Subcutaneous abdominal adipose tissue (tissue), 5 donors: ENCODE data around the gene PSTPIP1.

Source experiments
- H3K27ac ChIP-seq: one replicate; pipeline ENCODE4 v1.7.0; 2013; ENCODE audit warnings: low read depth, mild to moderate bottlenecking, inconsistent platforms, low read length, moderate library complexity
- H3K27me3 ChIP-seq, 5 donors: one replicate each; pipeline ENCODE4 v1.7.0; 2013; ENCODE audit warnings: low read length in 5 of 5, inconsistent platforms in 1 of 5; ENCODE audit not compliant: control insufficient read depth in 5 of 5, insufficient read depth in 4 of 5
- H3K36me3 ChIP-seq, 5 donors: one replicate each; pipeline ENCODE4 v1.7.0; 2013; ENCODE audit warnings: low read length in 5 of 5; ENCODE audit not compliant: control insufficient read depth in 5 of 5, insufficient read depth in 5 of 5
- H3K4me1 ChIP-seq, 5 donors: one replicate each; pipeline ENCODE4 v1.7.0; 2013; ENCODE audit warnings: low read length in 5 of 5, mild to moderate bottlenecking in 3 of 5, moderate library complexity in 1 of 5; ENCODE audit not compliant: control insufficient read depth in 5 of 5, insufficient read depth in 5 of 5
- H3K4me3 ChIP-seq, 5 donors: one replicate each; pipeline ENCODE4 v1.7.0; 2013; ENCODE audit warnings: low read length in 5 of 5, low read depth in 1 of 5
- H3K9ac ChIP-seq, 5 donors: one replicate each; pipeline ENCODE4 v1.7.0; 2013; ENCODE audit warnings: low read length in 5 of 5, mild to moderate bottlenecking in 4 of 5, moderate library complexity in 3 of 5
- H3K9me3 ChIP-seq, 5 donors: one replicate each; pipeline ENCODE4 v1.7.0; 2013; ENCODE audit warnings: low read length in 5 of 5; ENCODE audit not compliant: control insufficient read depth in 5 of 5
- donor health status: healthy.
- donor health status: healthy.
- donor health status: healthy.
- donor health status: healthy.
- donor health status: healthy.

Gene PSTPIP1

DNA sequence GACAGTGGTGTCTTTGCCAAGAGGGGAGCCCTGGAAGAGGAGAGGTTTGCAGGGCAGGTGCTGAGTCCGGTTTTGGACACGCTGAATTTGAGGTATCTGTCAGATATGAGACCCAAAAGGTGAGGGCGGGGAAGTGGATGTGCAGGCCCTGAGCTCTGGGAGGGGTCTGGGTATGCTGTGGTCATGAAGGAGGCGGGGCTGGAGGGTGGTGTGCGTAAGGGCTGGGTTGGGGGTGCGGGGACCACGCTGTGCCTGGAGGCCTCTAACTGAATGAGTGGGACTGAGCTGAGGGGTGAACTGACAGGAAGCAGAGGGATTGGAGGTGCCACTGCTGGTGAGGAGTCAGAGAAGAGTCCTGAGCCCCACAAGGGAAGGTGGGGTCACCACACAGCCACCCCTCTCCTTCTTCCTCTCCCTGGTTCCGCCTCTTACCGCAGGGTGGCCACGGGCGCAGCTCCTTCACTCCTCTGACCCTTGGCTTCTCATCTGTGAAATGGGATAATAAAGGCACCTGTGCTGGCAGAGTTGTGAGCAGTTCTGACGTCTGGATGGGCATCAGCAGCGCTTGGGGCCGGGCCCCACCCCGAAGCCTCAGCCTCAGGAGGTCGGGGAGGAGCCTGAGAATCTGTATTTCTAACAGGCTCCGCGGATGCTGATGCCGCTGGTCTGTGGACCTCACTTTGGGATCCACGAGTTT, 28.8 kb downstream of the PSTPIP1 start:
- Histone ChIP-seq H3K27me3 (peaks cover 0 to under 1% (median 0%) of the 10 kb centered on the region in 5 donors), H3K9me3 (no peaks in the 10 kb centered on the region), H3K4me3 (no peak overlapping the region), H3K27ac (no peak overlapping the region), H3K4me1 (peaks cover 0 to 37% (median 16%) of the 10 kb centered on the region in 5 donors), H3K9ac (no peak overlapping the region), H3K36me3 (peaks cover 0 to 6% (median 0%) of the 10 kb centered on the region in 5 donors)

DNA sequence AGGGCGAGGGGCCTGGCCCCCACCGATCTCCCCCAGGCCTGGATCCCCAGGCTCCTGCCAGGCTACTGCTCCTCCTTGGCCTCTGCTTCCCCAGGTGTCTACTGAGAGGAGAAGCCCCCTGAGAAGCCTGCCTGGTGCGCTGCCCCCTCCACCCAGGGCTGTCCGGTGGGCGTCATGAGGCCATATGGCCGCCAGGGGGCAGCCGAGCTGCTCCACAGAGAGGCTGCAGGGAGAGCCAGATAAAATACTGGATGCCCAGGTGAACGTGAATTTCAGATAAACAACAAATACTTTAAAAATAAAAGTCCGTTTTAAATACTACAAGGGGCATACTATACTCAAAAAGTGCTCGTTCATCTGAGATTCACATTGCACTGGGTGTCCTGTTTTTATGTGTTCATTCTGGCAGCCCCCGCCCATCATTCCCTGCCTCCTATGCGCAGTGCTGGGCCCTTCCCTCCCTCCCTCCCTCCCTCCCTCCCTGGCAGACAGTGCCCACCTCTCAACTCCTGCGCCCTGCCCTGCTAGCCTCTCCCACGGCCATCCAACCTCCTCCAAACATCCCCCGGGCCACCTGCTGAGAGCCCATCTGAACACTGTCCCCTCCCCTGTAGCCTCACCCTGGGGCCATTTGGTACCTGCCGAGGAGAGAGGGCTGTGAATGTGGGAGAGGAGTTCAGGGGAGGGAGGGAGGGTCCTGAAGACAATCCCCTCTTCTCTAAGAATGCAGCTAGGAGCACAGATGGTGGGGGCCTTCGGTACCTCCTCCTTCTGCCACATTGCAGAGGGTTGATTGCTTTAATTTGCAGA, 29.6 kb downstream of the PSTPIP1 start:
- no peak overlapping the region for H3K9ac ChIP-seq
- no peak overlapping the region for H3K27ac ChIP-seq

DNA sequence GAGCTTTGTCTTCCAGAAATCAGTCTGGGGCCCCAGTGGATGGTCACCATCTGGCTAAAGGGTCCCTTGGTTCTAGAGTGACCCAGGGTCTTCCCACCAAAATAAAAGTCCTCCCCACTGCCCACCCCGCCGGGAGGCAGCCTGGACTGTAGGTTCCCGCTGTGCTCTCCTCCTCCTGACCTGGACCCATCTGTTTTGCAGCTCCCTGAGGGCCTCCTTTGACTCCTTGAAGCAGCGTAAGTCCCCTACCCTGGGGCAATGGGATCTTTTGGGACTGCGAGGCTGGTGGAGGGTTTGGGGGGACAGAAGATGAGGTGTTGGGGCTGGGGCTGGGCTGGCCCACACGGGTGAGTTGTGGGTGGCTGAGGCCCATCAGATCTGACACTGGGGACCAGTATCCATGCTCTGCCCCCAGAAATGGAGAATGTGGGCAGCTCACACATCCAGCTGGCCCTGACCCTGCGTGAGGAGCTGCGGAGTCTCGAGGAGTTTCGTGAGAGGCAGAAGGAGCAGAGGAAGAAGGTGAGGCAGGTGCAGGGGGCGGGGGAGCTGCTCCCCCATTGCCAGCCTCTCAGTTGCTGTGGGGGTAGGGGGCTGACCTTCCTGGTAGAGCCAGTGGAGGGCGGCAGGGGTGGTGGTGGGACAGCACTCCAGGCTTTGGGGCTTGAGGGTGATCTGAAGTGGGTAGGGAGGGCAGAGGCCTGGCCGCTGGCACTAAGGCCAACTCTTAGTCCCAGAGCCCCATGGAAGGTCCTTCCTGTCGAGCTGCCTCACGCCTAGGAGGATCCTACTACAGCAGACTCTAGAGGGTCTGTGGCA, 30.4 kb downstream of the PSTPIP1 start:
- Histone ChIP-seq H3K36me3 (peaks cover 0 to 10% (median 0%) of the 10 kb centered on the region in 5 donors), H3K27ac (no peak overlapping the region), H3K4me1 (peaks cover 0 to 30% (median 17%) of the 10 kb centered on the region in 5 donors), H3K9ac (no peak overlapping the region), H3K9me3 (no peaks in the 10 kb centered on the region), H3K27me3 (no peaks in the 10 kb centered on the region), H3K4me3 (no peak overlapping the region)

More for the DNA sequence above, 29.6 kb downstream of the PSTPIP1 start:
- no peaks in the 10 kb centered on the region for H3K9me3 ChIP-seq
- no peak overlapping the region for H3K4me3 ChIP-seq
- peaks cover 0 to 31% (median 17%) of the 10 kb centered on the region in 5 donors for H3K4me1 ChIP-seq
- H3K36me3 ChIP-seq: peaks cover 0 to 9% (median 0%) of the 10 kb centered on the region in 5 donors
- no peaks in the 10 kb centered on the region for H3K27me3 ChIP-seq

DNA sequence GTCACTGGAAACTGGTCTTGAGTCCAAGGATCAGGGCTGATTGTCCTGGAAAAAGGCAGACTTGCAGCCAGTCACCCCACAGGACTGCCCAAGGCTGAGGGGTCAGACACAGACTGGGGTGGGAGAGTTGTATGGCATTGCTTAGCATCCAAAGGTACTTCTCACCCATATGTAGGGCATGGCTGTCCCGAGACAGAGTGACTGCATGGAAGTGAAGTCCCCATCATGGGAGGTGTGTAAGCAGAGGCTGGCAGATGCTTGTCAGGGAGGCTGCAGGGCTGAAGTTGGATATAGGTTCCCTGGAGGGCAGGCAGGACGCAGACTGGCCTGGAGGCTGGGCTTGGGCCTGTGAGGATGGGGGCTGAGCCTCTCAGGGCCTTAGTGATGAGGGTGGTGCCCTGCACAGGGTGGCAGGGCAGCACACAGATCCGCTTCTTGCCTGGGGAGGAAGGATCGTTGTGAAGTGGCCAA, 31.1 kb downstream of the PSTPIP1 start:
- Histone ChIP-seq H3K9me3 (no peaks in the 10 kb centered on the region), H3K4me3 (no peak overlapping the region), H3K27me3 (no peaks in the 10 kb centered on the region), H3K9ac (no peak overlapping the region), H3K4me1 (peaks cover 0 to 28% (median 17%) of the 10 kb centered on the region in 5 donors), H3K36me3 (peaks cover 0 to 10% (median 0%) of the 10 kb centered on the region in 5 donors), H3K27ac (no peak overlapping the region)

DNA sequence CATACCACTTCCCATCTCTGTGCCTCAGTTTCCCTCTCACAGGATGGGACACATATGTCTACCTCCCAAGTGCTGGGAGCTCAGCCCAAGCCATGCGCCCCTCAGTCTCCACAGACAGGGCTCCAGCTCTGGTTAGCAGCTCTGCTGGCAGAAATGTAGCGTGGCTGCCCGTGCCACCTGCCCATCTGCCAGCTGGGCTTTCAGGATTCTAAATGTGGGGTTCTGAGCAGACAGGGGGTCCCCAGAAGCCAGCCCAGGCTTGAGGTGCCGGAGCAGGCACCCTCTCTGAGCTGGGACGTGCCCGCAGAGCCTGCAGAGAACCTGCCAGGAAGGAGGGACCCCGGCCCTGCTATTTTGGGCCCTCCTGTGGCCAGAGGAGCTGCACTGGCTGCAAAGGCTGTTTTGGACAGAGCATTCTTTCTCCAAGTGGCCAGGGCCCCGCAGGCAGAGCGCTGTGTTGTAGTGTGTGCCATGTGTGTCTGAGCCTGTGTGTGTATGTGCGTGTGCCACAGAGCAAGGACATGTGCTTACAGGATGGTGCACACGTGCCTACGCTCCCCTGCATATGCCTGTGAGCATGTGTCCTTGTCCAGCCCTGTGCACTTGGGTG, 31.7 kb downstream of the PSTPIP1 start:
- H3K9ac ChIP-seq: no peak overlapping the region
- no peaks in the 10 kb centered on the region for H3K9me3 ChIP-seq
- no peak overlapping the region for H3K4me3 ChIP-seq
- no peak overlapping the region for H3K27ac ChIP-seq
- H3K4me1 ChIP-seq: peaks cover 0 to 22% (median 17%) of the 10 kb centered on the region in 5 donors
- peaks cover 0 to 10% (median 0%) of the 10 kb centered on the region in 5 donors for H3K36me3 ChIP-seq
- no peaks in the 10 kb centered on the region for H3K27me3 ChIP-seq

DNA sequence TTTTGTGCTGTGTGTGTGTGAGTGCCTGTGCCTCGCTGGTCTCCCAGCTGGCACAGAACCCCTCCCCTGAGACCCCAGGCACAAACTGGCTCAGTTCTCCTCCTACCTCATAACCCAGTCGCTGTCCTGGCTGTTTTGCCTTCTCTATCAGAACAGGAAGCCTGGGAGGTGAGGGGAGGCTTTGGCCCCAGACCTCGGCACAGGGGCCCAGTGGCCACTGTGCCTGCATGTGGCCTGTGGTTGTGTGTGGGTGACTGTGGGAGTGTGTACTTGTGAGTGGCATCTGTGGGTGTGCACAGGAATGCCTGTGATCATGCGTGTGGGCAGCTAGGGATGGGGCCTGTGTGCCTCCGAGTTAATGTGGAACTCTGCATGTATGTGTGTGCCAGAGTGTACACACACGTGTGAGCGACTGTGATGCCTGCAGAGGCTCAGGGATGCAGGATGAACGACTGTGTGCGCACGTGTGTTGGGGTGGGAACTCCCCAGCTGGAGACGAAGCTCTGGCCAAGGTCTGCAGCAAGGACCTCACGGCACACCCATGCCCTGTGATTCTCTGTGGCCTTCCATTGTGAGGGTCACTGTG, 32.3 kb downstream of the PSTPIP1 start:
- H3K4me3 ChIP-seq: no peak overlapping the region
- H3K4me1 ChIP-seq: peaks cover 0 to 17% (median 14%) of the 10 kb centered on the region in 5 donors

DNA sequence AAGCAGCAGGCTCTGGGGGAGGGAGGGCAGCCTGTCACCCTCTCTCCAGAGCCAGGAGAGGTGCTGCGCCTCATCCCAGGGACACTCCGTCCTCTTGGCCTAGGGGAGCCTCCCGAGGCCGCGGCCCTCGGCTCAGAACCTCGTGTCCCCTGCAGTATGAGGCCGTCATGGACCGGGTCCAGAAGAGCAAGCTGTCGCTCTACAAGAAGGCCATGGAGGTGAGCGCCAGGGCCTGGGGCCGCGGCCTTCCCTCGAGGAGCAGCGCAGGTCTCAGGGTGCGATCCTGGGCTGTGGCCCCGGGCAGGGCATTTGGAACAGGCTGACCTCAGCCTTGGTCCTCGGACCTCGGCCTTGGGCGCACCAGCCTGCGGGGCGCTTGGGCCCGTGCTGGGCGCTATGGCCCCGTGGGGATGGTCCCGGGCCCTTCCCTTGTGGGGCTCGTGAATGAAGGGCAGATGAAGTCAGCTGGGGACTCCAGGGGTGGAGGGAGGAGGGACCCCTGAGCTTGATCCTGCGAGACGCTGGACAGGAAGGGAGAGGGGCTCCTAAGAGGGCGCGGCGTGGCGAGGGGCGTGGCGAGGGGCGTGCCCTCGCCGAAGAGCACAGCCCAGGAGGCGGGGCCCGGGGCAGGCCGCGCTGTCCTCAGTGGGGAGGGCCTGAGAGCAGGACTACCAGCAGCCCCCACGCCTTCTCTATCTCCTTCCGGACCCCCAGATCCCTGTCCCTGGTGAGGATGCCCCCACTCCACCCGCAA, 32.9 kb downstream of the PSTPIP1 start:
- H3K4me1 ChIP-seq: peaks cover 0 to 19% (median 12%) of the 10 kb centered on the region in 5 donors
- peak overlapping the region in 1 of 5 donors; percentile 57 for H3K9ac ChIP-seq
- no peaks in the 10 kb centered on the region for H3K27me3 ChIP-seq
- H3K9me3 ChIP-seq: no peaks in the 10 kb centered on the region
- H3K36me3 ChIP-seq: peaks cover 0 to 10% (median 0%) of the 10 kb centered on the region in 5 donors
- H3K4me3 ChIP-seq: peak overlapping the region in 4 of 5 donors; percentile 17 to 53 (median 41)
- H3K27ac ChIP-seq: no peak overlapping the region

More for the DNA sequence above, 32.3 kb downstream of the PSTPIP1 start:
- Histone ChIP-seq H3K27me3 (no peaks in the 10 kb centered on the region), H3K9ac (no peak overlapping the region), H3K27ac (no peak overlapping the region), H3K9me3 (no peaks in the 10 kb centered on the region), H3K36me3 (peaks cover 0 to 10% (median 0%) of the 10 kb centered on the region in 5 donors)

DNA sequence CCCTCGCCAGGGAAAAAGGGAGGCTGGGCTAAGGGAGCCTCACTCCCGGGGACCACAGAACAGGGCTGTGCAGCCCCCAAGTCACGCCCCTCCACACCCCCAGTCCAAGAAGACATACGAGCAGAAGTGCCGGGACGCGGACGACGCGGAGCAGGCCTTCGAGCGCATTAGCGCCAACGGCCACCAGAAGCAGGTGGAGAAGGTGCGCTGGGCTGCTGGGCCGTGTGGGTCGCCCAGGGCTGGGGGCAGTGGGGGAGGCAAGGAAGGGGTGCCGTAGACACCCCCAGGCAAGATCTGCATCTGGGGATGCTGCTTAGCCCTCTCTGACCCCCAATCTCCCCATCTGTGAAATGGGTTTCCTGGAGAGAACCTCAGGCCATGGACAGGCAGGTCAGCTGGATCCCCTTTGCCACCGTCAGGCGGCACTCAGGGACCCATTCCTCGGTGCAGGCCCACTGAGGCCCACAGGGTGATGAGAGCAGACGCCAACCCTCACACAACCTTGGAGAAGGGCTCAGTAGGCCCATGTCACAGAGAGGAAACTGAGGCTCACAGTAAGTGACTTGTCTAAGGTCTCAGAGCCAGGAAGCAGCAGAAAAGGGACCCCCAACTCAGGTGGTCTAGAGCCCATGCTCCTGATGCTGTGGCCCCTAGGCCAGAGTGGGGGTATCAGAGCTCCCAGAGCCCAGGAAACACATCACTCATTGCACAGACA, 33.7 kb downstream of the PSTPIP1 start:
- Histone ChIP-seq H3K27ac (no peak overlapping the region), H3K36me3 (peaks cover 0 to 15% (median 0%) of the 10 kb centered on the region in 5 donors), H3K9me3 (no peaks in the 10 kb centered on the region), H3K27me3 (no peaks in the 10 kb centered on the region), H3K9ac (peak overlapping the region in 1 of 5 donors; percentile 57), H3K4me3 (peak overlapping the region in 3 of 5 donors; percentile 31 to 53 (median 51)), H3K4me1 (peaks cover 0 to 26% (median 20%) of the 10 kb centered on the region in 5 donors)
